H1 (cell line): ENCODE data around the gene MYOM3. TPM values are rescaled to one million over a fixed set of nuclear protein-coding genes. Genes with fewer than 3 reads are reported as not detected.

ENCODE experiments used
- CTCF ChIA-PET: fragments of 300-600 bp; sonication (Branson Sonifier 250); formaldehyde crosslinking; loops from one replicate; lab custom pipeline; 2021; ENCODE audit not compliant: partially characterized antibody; lab: Charles Lee
- POLR2A ChIA-PET: fragments of 300-600 bp; sonication (Branson Sonifier 250); formaldehyde crosslinking; loops from one replicate; lab custom pipeline; 2021; ENCODE audit warnings: inconsistent platforms; ENCODE audit not compliant: partially characterized antibody; lab: Charles Lee
- DNase-seq, 2 experiments: peaks; one replicate each; pipeline versions ENCODE4 v3.0.0 to v3.0.0-alpha.2; 2010 to 2022; ENCODE audit warnings: low spot score in 2 of 2, low read depth in 1 of 2, mixed read lengths in 1 of 2
- FAIRE-seq: peaks from 2 replicates; lab custom pipeline; 2011; peaks lifted over from hg19 to GRCh38; lab: Jason Lieb, UNC
- H2AFZ ChIP-seq: 2 replicates; pipeline ENCODE4 v1.8.1; 2012; ENCODE audit warnings: low read length, inconsistent platforms
- H2AK5ac ChIP-seq: 2 replicates; pipeline ENCODE4 v1.6.1; 2013; ENCODE audit warnings: low read depth, low read length
- H2BK120ac ChIP-seq: replicated peaks from 2 replicates; pipeline ENCODE3; 2013; ENCODE audit warnings: low read depth, low read length, inconsistent platforms
- H2BK12ac ChIP-seq: 2 replicates; pipeline ENCODE4 v1.6.1; 2013; ENCODE audit warnings: low read depth, low read length
- H2BK15ac ChIP-seq: 2 replicates; pipeline ENCODE4 v1.6.1; 2013; ENCODE audit warnings: low read length
- H2BK20ac ChIP-seq: 2 replicates; pipeline ENCODE4 v1.6.1; 2013; ENCODE audit warnings: low read length
- H2BK5ac ChIP-seq: 2 replicates; pipeline ENCODE4 v1.6.1; 2013; ENCODE audit warnings: low read depth, low read length
- H3K14ac ChIP-seq: 2 replicates; pipeline ENCODE4 v1.6.1; 2013; ENCODE audit warnings: inconsistent platforms; ENCODE audit not compliant: insufficient read length
- H3K18ac ChIP-seq: 2 replicates; pipeline ENCODE4 v1.6.1; 2013; ENCODE audit warnings: low read length; ENCODE audit errors: extremely low read depth
- H3K23ac ChIP-seq: 2 replicates; pipeline ENCODE4 v1.6.1; 2013; ENCODE audit warnings: inconsistent platforms; ENCODE audit not compliant: insufficient read length
- H3K23me2 ChIP-seq: 2 replicates; pipeline ENCODE4 v1.6.1; 2013; ENCODE audit warnings: low read depth, low read length
- H3K27ac ChIP-seq: 2 replicates; pipeline ENCODE4 v1.6.1; 2011; ENCODE audit warnings: low read depth, low read length, inconsistent platforms
- H3K27me3 ChIP-seq, 4 experiments: replicated peaks in 1 of 4; 1 replicate in 1 of 4; 2 replicates in 3 of 4; pipeline versions ENCODE4 v1.6.1 to v1.8.1; 2011 to 2013; ENCODE audit warnings: low read length in 3 of 4, mild to moderate bottlenecking in 3 of 4, inconsistent platforms in 2 of 4, mixed read lengths in 2 of 4, moderate library complexity in 1 of 4; ENCODE audit not compliant: control insufficient read depth in 3 of 4, insufficient read depth in 3 of 4; ENCODE audit errors: extremely low read depth in 1 of 4
- H3K36me3 ChIP-seq, 4 experiments: 2 replicates each; pipeline versions ENCODE4 v1.6.1 to v1.8.1; 2011 to 2013; ENCODE audit warnings: mild to moderate bottlenecking in 4 of 4, low read length in 3 of 4, moderate library complexity in 2 of 4, control low read depth in 1 of 4, inconsistent platforms in 1 of 4; ENCODE audit not compliant: insufficient read depth in 4 of 4, control insufficient read depth in 2 of 4
- H3K4ac ChIP-seq: replicated peaks from 2 replicates; pipeline ENCODE3; 2013; ENCODE audit warnings: low read length, low read depth, mixed read lengths, inconsistent platforms; ENCODE audit not compliant: insufficient read length
- H3K4me1 ChIP-seq, 4 experiments: replicated peaks in 1 of 4; 1 replicate in 1 of 4; 2 replicates in 3 of 4; pipeline versions ENCODE4 v1.6.1 to v1.8.1; 2011 to 2013; ENCODE audit warnings: low read length in 3 of 4, inconsistent platforms in 2 of 4, mixed read lengths in 1 of 4; ENCODE audit not compliant: insufficient read depth in 4 of 4, control insufficient read depth in 3 of 4
- H3K4me2 ChIP-seq, 2 experiments: 2 replicates each; pipeline versions ENCODE4 v1.6.1 to v1.8.1; 2011 to 2013; ENCODE audit warnings: low read depth in 2 of 2, low read length in 2 of 2, control low read depth in 1 of 2, inconsistent platforms in 1 of 2, mild to moderate bottlenecking in 1 of 2; ENCODE audit not compliant: insufficient read depth in 1 of 2
- H3K4me3 ChIP-seq, 4 experiments: fragments of 200-600, 300-600 bp in 1 of 4; sonication (generic), shearing (Covaris generic), sonication (Bioruptor Twin) in 1 of 4; 2 replicates each; pipeline versions ENCODE4 v1.5.1 to v1.8.1; 2011 to 2016; ENCODE audit warnings: low read length in 4 of 4, low read depth in 3 of 4, control low read depth in 2 of 4, inconsistent platforms in 2 of 4, mild to moderate bottlenecking in 2 of 4, mixed read lengths in 1 of 4, moderate library complexity in 1 of 4; ENCODE audit not compliant: insufficient read depth in 2 of 4; ENCODE audit errors: extremely low read depth in 1 of 4
- H3K56ac ChIP-seq: replicated peaks from 2 replicates; pipeline ENCODE3; 2013; ENCODE audit warnings: low read depth, mild to moderate bottlenecking, mixed read lengths, low read length, inconsistent platforms; ENCODE audit not compliant: insufficient read length
- H3K79me1 ChIP-seq: 2 replicates; pipeline ENCODE4 v1.6.1; 2013; ENCODE audit warnings: low read depth, low read length, control low read depth
- H3K79me2 ChIP-seq, 2 experiments: 2 replicates each; pipeline versions ENCODE4 v1.6.1 to v1.8.1; 2012 to 2013; ENCODE audit warnings: low read length in 2 of 2, mild to moderate bottlenecking in 2 of 2, inconsistent platforms in 1 of 2; ENCODE audit not compliant: insufficient read depth in 2 of 2, control insufficient read depth in 1 of 2
- H3K9ac ChIP-seq, 4 experiments: replicated peaks in 1 of 4; 1 replicate in 1 of 4; 2 replicates in 3 of 4; pipeline versions ENCODE4 v1.6.1 to v1.8.1; 2011 to 2013; ENCODE audit warnings: low read depth in 3 of 4, low read length in 3 of 4, control low read depth in 2 of 4, mild to moderate bottlenecking in 2 of 4, moderate library complexity in 2 of 4, inconsistent platforms in 1 of 4; ENCODE audit errors: extremely low read depth in 1 of 4
- H3K9me3 ChIP-seq, 2 experiments: 2 replicates each; pipeline versions ENCODE4 v1.6.1 to v1.8.1; 2012 to 2013; ENCODE audit warnings: mild to moderate bottlenecking in 2 of 2, moderate library complexity in 2 of 2, control low read depth in 1 of 2, inconsistent platforms in 1 of 2, low read depth in 1 of 2, low read length in 1 of 2, mixed read lengths in 1 of 2; ENCODE audit not compliant: insufficient read depth in 2 of 2
- H4K20me1 ChIP-seq, 2 experiments: replicated peaks in 1 of 2; 2 replicates each; pipeline versions ENCODE3 to v1.8.1; 2011 to 2013; ENCODE audit warnings: inconsistent platforms in 2 of 2, low read length in 2 of 2, mild to moderate bottlenecking in 1 of 2; ENCODE audit not compliant: insufficient read depth in 2 of 2, control insufficient read depth in 1 of 2
- H4K5ac ChIP-seq: 2 replicates; pipeline ENCODE4 v1.6.1; 2013; ENCODE audit warnings: low read length, low read depth, mixed read lengths, inconsistent platforms; ENCODE audit not compliant: insufficient read length
- H4K8ac ChIP-seq: 2 replicates; pipeline ENCODE4 v1.8.0; 2013; ENCODE audit warnings: mild to moderate bottlenecking, moderate library complexity, low read length, inconsistent platforms; ENCODE audit not compliant: insufficient read depth; ENCODE audit errors: extremely low read depth
- H4K91ac ChIP-seq: replicated peaks from 2 replicates; pipeline ENCODE3; 2013; ENCODE audit warnings: low read length, mixed read lengths, inconsistent platforms; ENCODE audit not compliant: insufficient read length
- ASH2L ChIP-seq: fragments of 200-600, 300-600 bp; sonication (generic); IDR thresholded peaks from one replicate; pipeline ENCODE4 v1.7.1; 2017; ENCODE audit warnings: low read length
- CHD2 ChIP-seq: IDR thresholded peaks from 2 replicates; pipeline ENCODE4 v1.6.1; 2012; ENCODE audit warnings: low read length, improper control_type of control experiment
- NANOG ChIP-seq: IDR thresholded peaks from 2 replicates; pipeline ENCODE4 v1.6.1; 2011; ENCODE audit warnings: low read length, low read depth, mild to moderate bottlenecking, inconsistent platforms; ENCODE audit not compliant: insufficient read depth, poor library complexity, severe bottlenecking
- POLR2AphosphoS5 ChIP-seq: IDR thresholded peaks from 2 replicates; pipeline ENCODE4 v1.6.1; 2011; ENCODE audit warnings: low read depth, low read length
- RAD21 ChIP-seq, 2 experiments: IDR thresholded peaks in 1 of 2; conservative IDR thresholded peaks in 1 of 2; 2 replicates each; pipeline ENCODE4 v1.6.1; 2011; ENCODE audit warnings: low read depth in 2 of 2, low read length in 2 of 2, improper control_type of control experiment in 1 of 2, inconsistent platforms in 1 of 2, mild to moderate bottlenecking in 1 of 2, moderate library complexity in 1 of 2
- RBBP5 ChIP-seq: IDR thresholded peaks from 2 replicates; pipeline ENCODE4 v1.7.1; 2012; ENCODE audit warnings: low read depth, mild to moderate bottlenecking, inconsistent platforms, low read length, moderate library complexity, borderline replicate concordance
- SIRT6 ChIP-seq: IDR thresholded peaks from one replicate; pipeline ENCODE4 v1.7.1; 2012; ENCODE audit warnings: low read length, inconsistent platforms
- SP2 ChIP-seq: IDR thresholded peaks from 2 replicates; pipeline ENCODE4 v1.6.1; 2012; ENCODE audit warnings: mild to moderate bottlenecking, low read length, inconsistent platforms
- SRF ChIP-seq: IDR thresholded peaks from 2 replicates; pipeline ENCODE4 v1.6.1; 2011; ENCODE audit warnings: mild to moderate bottlenecking, low read depth, low read length, moderate library complexity
- TBP ChIP-seq: IDR thresholded peaks from 2 replicates; pipeline ENCODE4 v1.6.1; 2011; ENCODE audit warnings: low read depth, low read length, improper control_type of control experiment
- WGBS, 2 experiments: shearing (Covaris generic) in 1 of 2; methylation state at CpG; one replicate each; pipeline versions ENCODE4 v1.1.6 to v1.1.7; 2013 to 2015; ENCODE audit warnings: low lambda C conversion rate in 2 of 2, mixed read lengths in 2 of 2, inconsistent platforms in 1 of 2, low coverage in 1 of 2, missing lambda C conversion rate in 1 of 2; ENCODE audit not compliant: insufficient replicate concordance in 2 of 2, insufficient coverage in 1 of 2, insufficient read length in 1 of 2; ENCODE audit errors: extremely low coverage in 1 of 2, missing lambda C conversion rate in 1 of 2; 5-methylcytosine and 5-hydroxymethylcytosine counted together
- polyA plus RNA-seq, 7 experiments: library from polyadenylated mRNA; depleted of rRNA in 3 of 7; stranded (reverse) in 5 of 7; unstranded in 2 of 7; fragments of >200 nt in 5 of 7; fragments of 200-250 nt in 2 of 7; gene quantifications; 1 replicate in 5 of 7; 2 replicates in 1 of 7; 4 replicates in 1 of 7; pipeline versions ENCODE4 v1.2.1 to v1.2.3, GENCODE V29; 2011 to 2013; ENCODE audit warnings: missing spikeins in 2 of 7, mixed read lengths in 2 of 7
- total RNA-seq: library from RNA; stranded (reverse); fragmentation: NEBNext Ultra II Directional; extraction: Animal tissue kit (Norgen Biotek cat#: 25700); gene quantifications from 2 replicates; pipeline ENCODE4 v1.2.1, GENCODE V29; 2021
- TF ChIP-seq, protein P1 (sequence below): IDR thresholded peaks from 2 replicates; pipeline ENCODE4 v1.6.1; 2011; ENCODE audit warnings: low read depth, mild to moderate bottlenecking, low read length; ENCODE audit not compliant: insufficient read depth

MYOM3 gene
- total and polyA plus RNA-seq, 2 of the 8 experiments (the other 6 are each of a cell fraction or from before 2014, with no cell fraction given), result 0.08 to 0.09 TPM

DNA sequence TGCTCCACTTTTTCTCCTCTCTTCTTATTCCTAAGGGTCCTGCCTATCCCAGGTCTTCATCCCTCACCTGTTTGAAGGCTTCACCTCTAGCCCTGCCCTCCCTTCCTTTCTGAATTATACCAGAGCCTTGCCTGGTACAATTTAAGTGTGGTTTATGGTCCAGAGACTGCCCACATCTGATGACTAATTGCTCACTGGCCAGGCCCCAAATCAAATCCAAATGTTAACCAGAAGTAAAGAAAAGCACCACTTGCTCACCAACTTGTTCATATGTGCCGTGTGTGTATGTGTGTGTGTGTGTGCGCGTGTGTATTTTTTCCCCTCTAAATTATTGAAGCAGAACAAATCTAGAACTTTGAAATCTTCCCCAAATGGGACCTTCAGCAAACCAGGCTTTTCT lies 26.4 kb downstream of the MYOM3 start:
- H4K8ac ChIP-seq, result no peak overlapping the region
- no peak for DNase-seq
- peaks cover 5% of the 10 kb centered on the region; the same call in 1 of the 2 replicates for H3K23me2 ChIP-seq
- CTCF ChIA-PET, result interaction anchor here (0.8 to 3.9 kb wide), 6 partner anchors 9 to 306 kb away, joined by 3 to 32 read pairs (median 4); no protein-coding TSS in a partner anchor
- H3K23ac ChIP-seq, result no peak overlapping the region
- no peak overlapping the region for H2BK12ac ChIP-seq
- no peaks in the 10 kb centered on the region for H3K4me1 ChIP-seq
- no peak overlapping the region for H4K5ac ChIP-seq
- TF ChIP-seq, protein P1, sequence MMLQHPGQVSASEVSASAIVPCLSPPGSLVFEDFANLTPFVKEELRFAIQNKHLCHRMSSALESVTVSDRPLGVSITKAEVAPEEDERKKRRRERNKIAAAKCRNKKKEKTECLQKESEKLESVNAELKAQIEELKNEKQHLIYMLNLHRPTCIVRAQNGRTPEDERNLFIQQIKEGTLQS, result no peak
- TF ChIP-seq ASH2L, result no peak
- TF ChIP-seq CHD2, result no peak
- TF ChIP-seq RBBP5, result no peak
- no peak for TF ChIP-seq TBP
- no peak for TF ChIP-seq SP2
- no peak for TF ChIP-seq NANOG
- no peak for TF ChIP-seq RAD21 (IDR thresholded peaks at IDR 0.05 in 1 of 2, conservative IDR thresholded peaks at IDR 0.05 in 1 of 2; ENCODE audit: low read depth in 2 of 2, low read length in 2 of 2)
- TF ChIP-seq SIRT6, result no peak
- TF ChIP-seq SRF, result no peak
- no peak for TF ChIP-seq POLR2AphosphoS5
- H3K9ac ChIP-seq, result no peak overlapping the region
- 93% methylated on average over 3 of the region's 3 CpGs; no CpG with 5 or more reads in 1 of the 2 experiments for whole genome bisulfite sequencing, 2 experiments
- H3K79me1 ChIP-seq, result no peaks in the 10 kb centered on the region
- H2AK5ac ChIP-seq, result no peak overlapping the region
- H3K27me3 ChIP-seq, result no peaks in the 10 kb centered on the region
- no peak overlapping the region for H2BK120ac ChIP-seq
- no peak overlapping the region for H2BK5ac ChIP-seq
- no peaks in the 10 kb centered on the region for H4K20me1 ChIP-seq
- FAIRE-seq, result no peak
- no peak overlapping the region for H3K4me2 ChIP-seq
- H3K4ac ChIP-seq, result no peak overlapping the region
- no peak overlapping the region for H3K56ac ChIP-seq
- no peak overlapping the region for H4K91ac ChIP-seq
- H3K27ac ChIP-seq, result no peak overlapping the region
- H3K4me3 ChIP-seq, result no peak overlapping the region
- H3K18ac ChIP-seq, result no peak overlapping the region
- POLR2A ChIA-PET, result no interaction called here
- no peak overlapping the region for H2BK20ac ChIP-seq
- no peak overlapping the region for H2AFZ ChIP-seq
- no peaks in the 10 kb centered on the region for H3K79me2 ChIP-seq
- no peak overlapping the region for H2BK15ac ChIP-seq
- no peaks in the 10 kb centered on the region for H3K36me3 ChIP-seq
- H3K9me3 ChIP-seq, result no peaks in the 10 kb centered on the region
- H3K14ac ChIP-seq, result no peak overlapping the region
